K562 (cell line): Measurements from ENCODE around the gene TERC. TPM values are rescaled to one million over a fixed set of nuclear protein-coding genes. Genes with fewer than 3 reads are reported as not detected.

Source experiments
- CAMTA2 ChIP-seq: fragments of 250-450 bp; sonication (Bioruptor Pico); conservative IDR thresholded peaks from 2 replicates; pipeline ENCODE4 v1.5.1; 2022
- CBX8 ChIP-seq: fragments of 200-600 bp; sonication (generic); IDR thresholded peaks from 2 replicates; pipeline ENCODE4 v1.6.1; 2012; ENCODE audit warnings: borderline replicate concordance, mixed run types, low read depth, mild to moderate bottlenecking, moderate library complexity, mixed read lengths, low read length, control low read depth, inconsistent platforms; ENCODE audit not compliant: poor library complexity, severe bottlenecking; ENCODE audit errors: extremely low read depth
- HDAC2 ChIP-seq: fragments of 450-650 bp; IDR thresholded peaks from 2 replicates; pipeline ENCODE4 v1.6.1; 2016; ENCODE audit warnings: mild to moderate bottlenecking
- NFYB ChIP-seq: IDR thresholded peaks from 2 replicates; pipeline ENCODE4 v1.6.1; 2011; ENCODE audit warnings: mild to moderate bottlenecking, moderate library complexity; ENCODE audit not compliant: insufficient read length; ENCODE audit errors: extremely low read depth
- SOX6 ChIP-seq: fragments of 450-650 bp; IDR thresholded peaks from 2 replicates; pipeline ENCODE4 v1.6.1; 2014; ENCODE audit warnings: mild to moderate bottlenecking
- SP1 ChIP-seq: sonication (generic); formaldehyde crosslinking; IDR thresholded peaks from 2 replicates; pipeline ENCODE4 v1.8.1; 2022; ENCODE audit warnings: mild to moderate bottlenecking, missing genetic modification reagents
- TCF3 ChIP-seq: sonication (generic); formaldehyde crosslinking; IDR thresholded peaks from 2 replicates; pipeline ENCODE4 v1.4.0; 2020; ENCODE audit warnings: mild to moderate bottlenecking, missing genetic modification reagents
- TEAD4 ChIP-seq, 2 experiments: sonication (generic) in 1 of 2; formaldehyde crosslinking in 1 of 2; IDR thresholded peaks; 2 replicates each; pipeline versions ENCODE4 v1.6.1 to v1.8.0; 2012 to 2022; ENCODE audit warnings: borderline replicate concordance in 1 of 2, inconsistent platforms in 1 of 2, low read length in 1 of 2, mild to moderate bottlenecking in 1 of 2, missing genetic modification reagents in 1 of 2
- ZNF165 ChIP-seq: fragments of 250-450 bp; sonication (Bioruptor Pico); IDR thresholded peaks from 2 replicates; pipeline ENCODE4 v1.4.0; 2020; ENCODE audit warnings: borderline replicate concordance
- ZNF324 ChIP-seq: fragments of 250-450 bp; sonication (Bioruptor Pico); IDR thresholded peaks from 2 replicates; pipeline ENCODE4 v1.4.0; 2020; ENCODE audit warnings: mild to moderate bottlenecking
- polyA plus RNA-seq, 8 experiments: library from polyadenylated mRNA; depleted of rRNA in 4 of 8; stranded (reverse) in 5 of 8; unstranded in 3 of 8; fragments of >200 nt; fragmentation: Nextera tagmentation in 2 of 8; fragmentation: Illumina TruSeq in 1 of 8; extraction: Ambion mirVana in 2 of 8; extraction: Trizol in 1 of 8; gene quantifications; 2 replicates each; pipeline versions ENCODE4 v1.2.1 to v1.2.3, GENCODE V29; 2011 to 2014; ENCODE audit warnings: inconsistent platforms in 1 of 8, missing spikeins in 1 of 8
- total RNA-seq, 7 experiments: library from RNA; depleted of rRNA in 6 of 7; stranded (reverse); fragments of >200 nt in 6 of 7; fragmentation: Illumina TruSeq in 2 of 7; extraction: Trizol in 2 of 7; gene quantifications; 2 replicates each; pipeline versions ENCODE4 v1.2.1 to v1.2.3, GENCODE V29; 2011 to 2021; ENCODE audit warnings: low replicate concordance in 1 of 7
- TF ChIP-seq, protein P1 (sequence below): fragments of 200-400 bp; formaldehyde crosslinking; IDR thresholded peaks from 2 replicates; pipeline ENCODE4 v1.6.1; 2017; ENCODE audit warnings: mild to moderate bottlenecking, low read depth, low read length, moderate library complexity
- TF ChIP-seq, protein P2 (sequence below): sonication (generic); formaldehyde crosslinking; IDR thresholded peaks from 2 replicates; pipeline ENCODE4 v1.8.1; 2022; ENCODE audit warnings: missing genetic modification reagents
- TF ChIP-seq, protein P3 (sequence below): fragments of 450-650 bp; IDR thresholded peaks from 2 replicates; pipeline ENCODE4 v1.6.1; 2016; ENCODE audit warnings: mild to moderate bottlenecking
- TF ChIP-seq, protein P4 (sequence below): fragments of 450-650 bp; formaldehyde crosslinking; conservative IDR thresholded peaks from 2 replicates; pipeline ENCODE4 v1.4.0; 2022; ENCODE audit warnings: mild to moderate bottlenecking, missing genetic modification characterization
- TF ChIP-seq, protein P5 (sequence below): fragments of 450-650 bp; formaldehyde crosslinking; IDR thresholded peaks from 2 replicates; pipeline ENCODE4 v1.4.0; 2020; ENCODE audit warnings: mild to moderate bottlenecking, mixed read lengths
- TF ChIP-seq, protein P6 (sequence below): fragments of 450-650 bp; formaldehyde crosslinking; IDR thresholded peaks from 2 replicates; pipeline ENCODE4 v1.4.0; 2020; ENCODE audit warnings: mild to moderate bottlenecking, moderate library complexity

The TERC gene
- total and polyA plus RNA-seq, 9 of the 15 experiments (the other 6 are each of a cell fraction or from before 2014, with no cell fraction given) = 0.77 to 234 (median 27.9) TPM; not detected in 3

DNA sequence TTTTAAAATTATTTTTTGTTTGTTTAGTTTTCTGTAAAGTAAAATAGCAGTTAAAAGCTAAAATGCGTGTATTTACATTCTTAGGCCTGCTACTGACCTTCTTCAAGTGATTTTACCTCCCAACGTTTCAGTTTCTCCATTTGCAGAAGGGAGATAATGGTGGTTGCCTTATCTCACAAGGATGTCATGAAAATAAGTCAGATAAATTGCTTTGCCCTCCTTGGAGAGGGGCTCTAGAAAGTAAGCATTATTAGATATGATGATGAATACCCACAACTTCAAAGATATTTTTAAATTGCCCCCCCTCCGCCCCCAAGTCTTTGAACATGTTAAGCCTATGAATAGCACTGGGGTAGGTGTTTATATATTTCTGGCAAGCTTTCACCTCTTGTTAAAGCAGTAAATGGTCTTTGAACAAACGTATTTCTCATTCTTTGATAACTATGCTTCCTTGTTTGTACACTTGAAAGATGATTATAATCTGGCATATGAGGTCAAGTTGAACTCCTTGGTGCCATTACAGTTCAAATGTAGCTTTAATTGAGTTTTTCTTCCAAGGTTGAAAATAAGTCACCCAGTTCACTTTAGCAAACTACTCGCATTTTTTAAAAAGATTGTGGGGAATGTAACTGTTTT is 6.4 kb downstream of the TERC start (continued):
- TF ChIP-seq, protein P1, sequence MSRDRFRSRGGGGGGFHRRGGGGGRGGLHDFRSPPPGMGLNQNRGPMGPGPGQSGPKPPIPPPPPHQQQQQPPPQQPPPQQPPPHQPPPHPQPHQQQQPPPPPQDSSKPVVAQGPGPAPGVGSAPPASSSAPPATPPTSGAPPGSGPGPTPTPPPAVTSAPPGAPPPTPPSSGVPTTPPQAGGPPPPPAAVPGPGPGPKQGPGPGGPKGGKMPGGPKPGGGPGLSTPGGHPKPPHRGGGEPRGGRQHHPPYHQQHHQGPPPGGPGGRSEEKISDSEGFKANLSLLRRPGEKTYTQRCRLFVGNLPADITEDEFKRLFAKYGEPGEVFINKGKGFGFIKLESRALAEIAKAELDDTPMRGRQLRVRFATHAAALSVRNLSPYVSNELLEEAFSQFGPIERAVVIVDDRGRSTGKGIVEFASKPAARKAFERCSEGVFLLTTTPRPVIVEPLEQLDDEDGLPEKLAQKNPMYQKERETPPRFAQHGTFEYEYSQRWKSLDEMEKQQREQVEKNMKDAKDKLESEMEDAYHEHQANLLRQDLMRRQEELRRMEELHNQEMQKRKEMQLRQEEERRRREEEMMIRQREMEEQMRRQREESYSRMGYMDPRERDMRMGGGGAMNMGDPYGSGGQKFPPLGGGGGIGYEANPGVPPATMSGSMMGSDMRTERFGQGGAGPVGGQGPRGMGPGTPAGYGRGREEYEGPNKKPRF = no peak
- TF ChIP-seq, protein P2, sequence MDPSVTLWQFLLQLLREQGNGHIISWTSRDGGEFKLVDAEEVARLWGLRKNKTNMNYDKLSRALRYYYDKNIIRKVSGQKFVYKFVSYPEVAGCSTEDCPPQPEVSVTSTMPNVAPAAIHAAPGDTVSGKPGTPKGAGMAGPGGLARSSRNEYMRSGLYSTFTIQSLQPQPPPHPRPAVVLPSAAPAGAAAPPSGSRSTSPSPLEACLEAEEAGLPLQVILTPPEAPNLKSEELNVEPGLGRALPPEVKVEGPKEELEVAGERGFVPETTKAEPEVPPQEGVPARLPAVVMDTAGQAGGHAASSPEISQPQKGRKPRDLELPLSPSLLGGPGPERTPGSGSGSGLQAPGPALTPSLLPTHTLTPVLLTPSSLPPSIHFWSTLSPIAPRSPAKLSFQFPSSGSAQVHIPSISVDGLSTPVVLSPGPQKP = no peak
- TF ChIP-seq SP1 = no peak
- no peak for TF ChIP-seq ZNF165 (CRISPR knock-in tag)
- no peak for TF ChIP-seq NFYB
- no peak for TF ChIP-seq CBX8
- peak; percentile 35; the same call in 1 of the 2 replicates for TF ChIP-seq SOX6
- no peak for TF ChIP-seq ZNF324
- peak; percentile 72 for TF ChIP-seq TEAD4 (IDR thresholded peaks at IDR 0.05; ENCODE audit: low read length)
- TF ChIP-seq TEAD4 (CRISPR knock-in tag; IDR thresholded peaks at IDR 0.05; ENCODE audit: borderline replicate concordance) = no peak
- TF ChIP-seq, protein P3, sequence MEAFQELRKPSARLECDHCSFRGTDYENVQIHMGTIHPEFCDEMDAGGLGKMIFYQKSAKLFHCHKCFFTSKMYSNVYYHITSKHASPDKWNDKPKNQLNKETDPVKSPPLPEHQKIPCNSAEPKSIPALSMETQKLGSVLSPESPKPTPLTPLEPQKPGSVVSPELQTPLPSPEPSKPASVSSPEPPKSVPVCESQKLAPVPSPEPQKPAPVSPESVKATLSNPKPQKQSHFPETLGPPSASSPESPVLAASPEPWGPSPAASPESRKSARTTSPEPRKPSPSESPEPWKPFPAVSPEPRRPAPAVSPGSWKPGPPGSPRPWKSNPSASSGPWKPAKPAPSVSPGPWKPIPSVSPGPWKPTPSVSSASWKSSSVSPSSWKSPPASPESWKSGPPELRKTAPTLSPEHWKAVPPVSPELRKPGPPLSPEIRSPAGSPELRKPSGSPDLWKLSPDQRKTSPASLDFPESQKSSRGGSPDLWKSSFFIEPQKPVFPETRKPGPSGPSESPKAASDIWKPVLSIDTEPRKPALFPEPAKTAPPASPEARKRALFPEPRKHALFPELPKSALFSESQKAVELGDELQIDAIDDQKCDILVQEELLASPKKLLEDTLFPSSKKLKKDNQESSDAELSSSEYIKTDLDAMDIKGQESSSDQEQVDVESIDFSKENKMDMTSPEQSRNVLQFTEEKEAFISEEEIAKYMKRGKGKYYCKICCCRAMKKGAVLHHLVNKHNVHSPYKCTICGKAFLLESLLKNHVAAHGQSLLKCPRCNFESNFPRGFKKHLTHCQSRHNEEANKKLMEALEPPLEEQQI = no peak
- no peak for TF ChIP-seq CAMTA2 (CRISPR knock-in tag)
- TF ChIP-seq, protein P4, sequence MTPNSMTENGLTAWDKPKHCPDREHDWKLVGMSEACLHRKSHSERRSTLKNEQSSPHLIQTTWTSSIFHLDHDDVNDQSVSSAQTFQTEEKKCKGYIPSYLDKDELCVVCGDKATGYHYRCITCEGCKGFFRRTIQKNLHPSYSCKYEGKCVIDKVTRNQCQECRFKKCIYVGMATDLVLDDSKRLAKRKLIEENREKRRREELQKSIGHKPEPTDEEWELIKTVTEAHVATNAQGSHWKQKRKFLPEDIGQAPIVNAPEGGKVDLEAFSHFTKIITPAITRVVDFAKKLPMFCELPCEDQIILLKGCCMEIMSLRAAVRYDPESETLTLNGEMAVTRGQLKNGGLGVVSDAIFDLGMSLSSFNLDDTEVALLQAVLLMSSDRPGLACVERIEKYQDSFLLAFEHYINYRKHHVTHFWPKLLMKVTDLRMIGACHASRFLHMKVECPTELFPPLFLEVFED (CRISPR knock-in tag) = no peak
- TF ChIP-seq, protein P5, sequence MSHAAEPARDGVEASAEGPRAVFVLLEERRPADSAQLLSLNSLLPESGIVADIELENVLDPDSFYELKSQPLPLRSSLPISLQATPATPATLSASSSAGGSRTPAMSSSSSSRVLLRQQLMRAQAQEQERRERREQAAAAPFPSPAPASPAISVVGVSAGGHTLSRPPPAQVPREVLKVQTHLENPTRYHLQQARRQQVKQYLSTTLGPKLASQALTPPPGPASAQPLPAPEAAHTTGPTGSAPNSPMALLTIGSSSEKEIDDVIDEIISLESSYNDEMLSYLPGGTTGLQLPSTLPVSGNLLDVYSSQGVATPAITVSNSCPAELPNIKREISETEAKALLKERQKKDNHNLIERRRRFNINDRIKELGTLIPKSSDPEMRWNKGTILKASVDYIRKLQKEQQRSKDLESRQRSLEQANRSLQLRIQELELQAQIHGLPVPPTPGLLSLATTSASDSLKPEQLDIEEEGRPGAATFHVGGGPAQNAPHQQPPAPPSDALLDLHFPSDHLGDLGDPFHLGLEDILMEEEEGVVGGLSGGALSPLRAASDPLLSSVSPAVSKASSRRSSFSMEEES (CRISPR knock-in tag) = no peak
- TF ChIP-seq TCF3 (CRISPR knock-in tag) = peak; percentile 62; the same call in 1 of the 2 replicates
- TF ChIP-seq, protein P6, sequence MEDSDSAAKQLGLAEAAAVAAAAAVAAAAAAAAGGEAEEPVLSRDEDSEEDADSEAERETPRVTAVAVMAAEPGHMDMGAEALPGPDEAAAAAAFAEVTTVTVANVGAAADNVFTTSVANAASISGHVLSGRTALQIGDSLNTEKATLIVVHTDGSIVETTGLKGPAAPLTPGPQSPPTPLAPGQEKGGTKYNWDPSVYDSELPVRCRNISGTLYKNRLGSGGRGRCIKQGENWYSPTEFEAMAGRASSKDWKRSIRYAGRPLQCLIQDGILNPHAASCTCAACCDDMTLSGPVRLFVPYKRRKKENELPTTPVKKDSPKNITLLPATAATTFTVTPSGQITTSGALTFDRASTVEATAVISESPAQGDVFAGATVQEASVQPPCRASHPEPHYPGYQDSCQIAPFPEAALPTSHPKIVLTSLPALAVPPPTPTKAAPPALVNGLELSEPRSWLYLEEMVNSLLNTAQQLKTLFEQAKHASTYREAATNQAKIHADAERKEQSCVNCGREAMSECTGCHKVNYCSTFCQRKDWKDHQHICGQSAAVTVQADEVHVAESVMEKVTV (CRISPR knock-in tag) = no peak
- no peak for TF ChIP-seq HDAC2
